ENCODE results near the gene NPPA. TPM values are rescaled to one million over a fixed set of nuclear protein-coding genes. Genes with fewer than 3 reads are reported as not detected.
A peak's percentile ranks its signal among the peaks of the same experiment; 100 is the strongest.

Gene NPPA
- total and polyA plus RNA-seq, 9 of the 15 experiments (the other 6 are each of a cell fraction or from before 2014, with no cell fraction given) = not detected

DNA sequence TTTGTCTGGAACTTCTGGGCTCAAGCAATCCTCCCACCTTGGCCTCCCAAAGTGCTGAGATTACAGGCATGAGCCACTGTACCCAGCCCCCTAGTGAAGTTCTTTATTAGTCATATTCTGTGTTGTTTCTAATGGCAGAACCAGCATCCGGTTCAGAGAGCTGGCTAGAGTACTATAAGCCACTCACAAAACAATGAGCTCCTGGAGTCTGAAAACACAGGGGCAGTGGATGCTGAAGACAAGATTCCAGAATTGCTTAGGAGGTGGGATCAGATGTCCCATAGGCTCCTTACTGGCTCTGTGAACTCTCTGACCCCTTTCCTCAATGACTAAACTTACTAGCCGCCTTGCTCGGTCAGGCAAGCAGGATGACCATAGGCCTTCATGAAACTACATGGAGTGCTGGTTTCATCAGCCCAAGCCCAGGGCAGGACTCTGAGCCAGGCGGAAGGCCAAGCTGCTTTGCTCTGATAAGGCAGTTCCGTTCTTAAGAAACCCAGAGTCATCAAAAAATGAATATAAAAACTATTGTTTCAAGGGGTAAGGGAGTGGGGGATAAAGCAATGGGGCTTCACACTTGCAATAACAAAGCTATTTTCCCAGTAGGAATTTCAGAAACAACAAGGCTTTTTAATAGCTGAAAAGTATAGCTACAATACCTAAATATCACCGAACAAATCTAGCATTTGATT lies 49.9 kb downstream of the NPPA start (continued):
- TF ChIP-seq MXI1 (IDR thresholded peaks at IDR 0.05; ENCODE audit: low read depth, low read length) (no peak), JUND (IDR thresholded peaks at IDR 0.05; ENCODE audit: borderline replicate concordance, low read depth, low read length) (peak; percentile 85), JUND (tag; IDR thresholded peaks at IDR 0.05; ENCODE audit: borderline replicate concordance, low read depth, low read length) (peak; percentile 83; the same call in 2 of the 3 replicates), NEUROD1 (IDR thresholded peaks at IDR 0.05; ENCODE audit: borderline replicate concordance, low read depth, low read length, partially characterized antibody) (peak; percentile 92), KDM5B (IDR thresholded peaks at IDR 0.05; ENCODE audit: insufficient replicate concordance, low read depth, low read length) (peak; percentile 49), CTBP1 (IDR thresholded peaks at IDR 0.05; ENCODE audit: borderline replicate concordance) (peak; percentile 58), CREB3 (tag; conservative IDR thresholded peaks at IDR 0.05; ENCODE audit: low read depth) (peak; percentile 95), ZNF740 (CRISPR knock-in tag; IDR thresholded peaks at IDR 0.05) (no peak), ZNF740 (tag; IDR thresholded peaks at IDR 0.05) (peak in 1 of 2 experiments; percentile 59; a peak in 1 of 4 replicates), ARHGAP35 (IDR thresholded peaks at IDR 0.05; ENCODE audit: partially characterized antibody) (no peak), HOXB6 (CRISPR knock-in tag; IDR thresholded peaks at IDR 0.05; ENCODE audit: borderline replicate concordance) (no peak), PREB (CRISPR knock-in tag; IDR thresholded peaks at IDR 0.05) (no peak), OTX1 (CRISPR knock-in tag; IDR thresholded peaks at IDR 0.05) (no peak; the same call in 1 of the 2 replicates), L3MBTL2 (IDR thresholded peaks at IDR 0.05) (peak; percentile 65), MBD2 (IDR thresholded peaks at IDR 0.05; ENCODE audit: borderline replicate concordance, low read depth) (peak; percentile 50; the same call in 1 of the 2 replicates)
- TF ChIP-seq, protein P1, sequence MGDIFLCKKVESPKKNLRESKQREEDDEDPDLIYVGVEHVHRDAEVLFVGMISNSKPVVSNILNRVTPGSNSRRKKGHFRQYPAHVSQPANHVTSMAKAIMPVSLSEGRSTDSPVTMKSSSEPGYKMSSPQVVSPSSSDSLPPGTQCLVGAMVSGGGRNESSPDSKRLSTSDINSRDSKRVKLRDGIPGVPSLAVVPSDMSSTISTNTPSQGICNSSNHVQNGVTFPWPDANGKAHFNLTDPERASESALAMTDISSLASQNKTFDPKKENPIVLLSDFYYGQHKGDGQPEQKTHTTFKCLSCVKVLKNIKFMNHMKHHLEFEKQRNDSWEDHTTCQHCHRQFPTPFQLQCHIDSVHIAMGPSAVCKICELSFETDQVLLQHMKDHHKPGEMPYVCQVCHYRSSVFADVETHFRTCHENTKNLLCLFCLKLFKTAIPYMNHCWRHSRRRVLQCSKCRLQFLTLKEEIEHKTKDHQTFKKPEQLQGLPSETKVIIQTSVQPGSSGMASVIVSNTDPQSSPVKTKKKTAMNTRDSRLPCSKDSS (IDR thresholded peaks at IDR 0.05; ENCODE audit: low read depth, partially characterized antibody) = no peak
- TF ChIP-seq, protein P2, sequence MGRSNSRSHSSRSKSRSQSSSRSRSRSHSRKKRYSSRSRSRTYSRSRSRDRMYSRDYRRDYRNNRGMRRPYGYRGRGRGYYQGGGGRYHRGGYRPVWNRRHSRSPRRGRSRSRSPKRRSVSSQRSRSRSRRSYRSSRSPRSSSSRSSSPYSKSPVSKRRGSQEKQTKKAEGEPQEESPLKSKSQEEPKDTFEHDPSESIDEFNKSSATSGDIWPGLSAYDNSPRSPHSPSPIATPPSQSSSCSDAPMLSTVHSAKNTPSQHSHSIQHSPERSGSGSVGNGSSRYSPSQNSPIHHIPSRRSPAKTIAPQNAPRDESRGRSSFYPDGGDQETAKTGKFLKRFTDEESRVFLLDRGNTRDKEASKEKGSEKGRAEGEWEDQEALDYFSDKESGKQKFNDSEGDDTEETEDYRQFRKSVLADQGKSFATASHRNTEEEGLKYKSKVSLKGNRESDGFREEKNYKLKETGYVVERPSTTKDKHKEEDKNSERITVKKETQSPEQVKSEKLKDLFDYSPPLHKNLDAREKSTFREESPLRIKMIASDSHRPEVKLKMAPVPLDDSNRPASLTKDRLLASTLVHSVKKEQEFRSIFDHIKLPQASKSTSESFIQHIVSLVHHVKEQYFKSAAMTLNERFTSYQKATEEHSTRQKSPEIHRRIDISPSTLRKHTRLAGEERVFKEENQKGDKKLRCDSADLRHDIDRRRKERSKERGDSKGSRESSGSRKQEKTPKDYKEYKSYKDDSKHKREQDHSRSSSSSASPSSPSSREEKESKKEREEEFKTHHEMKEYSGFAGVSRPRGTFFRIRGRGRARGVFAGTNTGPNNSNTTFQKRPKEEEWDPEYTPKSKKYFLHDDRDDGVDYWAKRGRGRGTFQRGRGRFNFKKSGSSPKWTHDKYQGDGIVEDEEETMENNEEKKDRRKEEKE (IDR thresholded peaks at IDR 0.05; ENCODE audit: borderline replicate concordance in 1 of 2, control insufficient read depth in 1 of 2, low read depth in 2 of 2, low read length in 1 of 2) = 0 out of 4 replicates have a peak, but pooled peaks of 1 of the 2 experiments have one; percentile 17

All from K562 (cell line).